Neural cell (in vitro differentiated cells): ENCODE measurements around the gene FXYD6.

ENCODE experiments used
- CTCF ChIP-seq: fragments of 450-650 bp; IDR thresholded peaks from 2 replicates; pipeline ENCODE4 v1.5.1; 2014; ENCODE audit warnings: antibody characterized with exemption, mild to moderate bottlenecking, moderate library complexity; ENCODE audit not compliant: poor library complexity, severe bottlenecking
- EP300 ChIP-seq: fragments of 450-650 bp; conservative IDR thresholded peaks from 2 replicates; pipeline ENCODE4 v1.6.1; 2014; ENCODE audit warnings: antibody characterized with exemption, mild to moderate bottlenecking, moderate library complexity; ENCODE audit not compliant: poor library complexity, severe bottlenecking
- EZH2 ChIP-seq: fragments of 200-600, 300-800 bp; shearing (Covaris generic), sonication (generic); IDR thresholded peaks from 2 replicates; pipeline ENCODE4 v1.6.1; 2014; ENCODE audit warnings: antibody characterized with exemption, low read length, borderline replicate concordance, mild to moderate bottlenecking; ENCODE audit not compliant: insufficient read depth, poor library complexity, severe bottlenecking
- MXI1 ChIP-seq: fragments of 450-650 bp; conservative IDR thresholded peaks from 2 replicates; pipeline ENCODE4 v1.6.1; 2014; ENCODE audit warnings: antibody characterized with exemption, mild to moderate bottlenecking; ENCODE audit not compliant: poor library complexity, severe bottlenecking
- POLR2AphosphoS5 ChIP-seq: IDR thresholded peaks from 2 replicates; pipeline ENCODE4 v1.6.1; 2012
- RAD21 ChIP-seq: fragments of 450-650 bp; conservative IDR thresholded peaks from 2 replicates; pipeline ENCODE4 v1.6.1; 2014; ENCODE audit warnings: antibody characterized with exemption, mild to moderate bottlenecking, moderate library complexity
- SMC3 ChIP-seq: fragments of 450-650 bp; conservative IDR thresholded peaks from 2 replicates; pipeline ENCODE4 v1.6.1; 2014; ENCODE audit warnings: antibody characterized with exemption, mild to moderate bottlenecking, moderate library complexity; ENCODE audit not compliant: poor library complexity
- TF ChIP-seq, protein P1 (sequence below): IDR thresholded peaks from 2 replicates; pipeline ENCODE4 v1.6.1; 2012; ENCODE audit warnings: borderline replicate concordance

- no peak for TF ChIP-seq CTCF
- no peak for TF ChIP-seq POLR2AphosphoS5
- TF ChIP-seq, protein P1, sequence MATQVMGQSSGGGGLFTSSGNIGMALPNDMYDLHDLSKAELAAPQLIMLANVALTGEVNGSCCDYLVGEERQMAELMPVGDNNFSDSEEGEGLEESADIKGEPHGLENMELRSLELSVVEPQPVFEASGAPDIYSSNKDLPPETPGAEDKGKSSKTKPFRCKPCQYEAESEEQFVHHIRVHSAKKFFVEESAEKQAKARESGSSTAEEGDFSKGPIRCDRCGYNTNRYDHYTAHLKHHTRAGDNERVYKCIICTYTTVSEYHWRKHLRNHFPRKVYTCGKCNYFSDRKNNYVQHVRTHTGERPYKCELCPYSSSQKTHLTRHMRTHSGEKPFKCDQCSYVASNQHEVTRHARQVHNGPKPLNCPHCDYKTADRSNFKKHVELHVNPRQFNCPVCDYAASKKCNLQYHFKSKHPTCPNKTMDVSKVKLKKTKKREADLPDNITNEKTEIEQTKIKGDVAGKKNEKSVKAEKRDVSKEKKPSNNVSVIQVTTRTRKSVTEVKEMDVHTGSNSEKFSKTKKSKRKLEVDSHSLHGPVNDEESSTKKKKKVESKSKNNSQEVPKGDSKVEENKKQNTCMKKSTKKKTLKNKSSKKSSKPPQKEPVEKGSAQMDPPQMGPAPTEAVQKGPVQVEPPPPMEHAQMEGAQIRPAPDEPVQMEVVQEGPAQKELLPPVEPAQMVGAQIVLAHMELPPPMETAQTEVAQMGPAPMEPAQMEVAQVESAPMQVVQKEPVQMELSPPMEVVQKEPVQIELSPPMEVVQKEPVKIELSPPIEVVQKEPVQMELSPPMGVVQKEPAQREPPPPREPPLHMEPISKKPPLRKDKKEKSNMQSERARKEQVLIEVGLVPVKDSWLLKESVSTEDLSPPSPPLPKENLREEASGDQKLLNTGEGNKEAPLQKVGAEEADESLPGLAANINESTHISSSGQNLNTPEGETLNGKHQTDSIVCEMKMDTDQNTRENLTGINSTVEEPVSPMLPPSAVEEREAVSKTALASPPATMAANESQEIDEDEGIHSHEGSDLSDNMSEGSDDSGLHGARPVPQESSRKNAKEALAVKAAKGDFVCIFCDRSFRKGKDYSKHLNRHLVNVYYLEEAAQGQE = no peak
- TF ChIP-seq RAD21 = no peak
- no peak for TF ChIP-seq EZH2
- no peak for TF ChIP-seq MXI1
- no peak for TF ChIP-seq EP300
- no peak for TF ChIP-seq SMC3
Measured at GRCh38 chr11:117852309-117852708, 24.1 kb downstream of the FXYD6 start.
